ENCODE data around the gene GALNT2.
A peak's percentile ranks its signal among the peaks of the same experiment; 100 is the strongest.

Gene GALNT2

GRCh38 chr1:230119340-230119739 lies 52.3 kb downstream of the GALNT2 start:
- TF ChIP-seq CTCF (IDR thresholded peaks at IDR 0.05), result no peak
- no peak for TF ChIP-seq ZFX (IDR thresholded peaks at IDR 0.05; ENCODE audit: borderline replicate concordance)

GRCh38 chr1:230120289-230120920 lies 53.4 kb downstream of the GALNT2 start:
- H3K27ac ChIP-seq, result no peak overlapping the region

More at GRCh38 chr1:230119340-230119739, 52.3 kb downstream of the GALNT2 start:
- no peak overlapping the region for H3K27ac ChIP-seq

GRCh38 chr1:230120921-230121381 lies 53.9 kb downstream of the GALNT2 start:
- no peak for TF ChIP-seq ZFX (IDR thresholded peaks at IDR 0.05; ENCODE audit: borderline replicate concordance)
- peak; percentile 78 for TF ChIP-seq CTCF (IDR thresholded peaks at IDR 0.05)
- H3K27ac ChIP-seq, result no peak overlapping the region

More at GRCh38 chr1:230120289-230120920, 53.4 kb downstream of the GALNT2 start:
- TF ChIP-seq ZFX (IDR thresholded peaks at IDR 0.05; ENCODE audit: borderline replicate concordance) (no peak), CTCF (IDR thresholded peaks at IDR 0.05) (no peak)

- TF ChIP-seq CTCF (IDR thresholded peaks at IDR 0.05) (no peak), ZFX (IDR thresholded peaks at IDR 0.05; ENCODE audit: borderline replicate concordance) (no peak)
- no peak overlapping the region for H3K27ac ChIP-seq
Observed at GRCh38 chr1:230121950-230122349, 54.9 kb downstream of the GALNT2 start.

- TF ChIP-seq ZFX (IDR thresholded peaks at IDR 0.05; ENCODE audit: borderline replicate concordance) (no peak), CTCF (IDR thresholded peaks at IDR 0.05) (no peak)
- no peak overlapping the region for H3K27ac ChIP-seq
Observed at GRCh38 chr1:230122366-230123279, 55.6 kb downstream of the GALNT2 start.

GRCh38 chr1:230123280-230124185 lies 56.5 kb downstream of the GALNT2 start:
- TF ChIP-seq ZFX (IDR thresholded peaks at IDR 0.05; ENCODE audit: borderline replicate concordance), result no peak
- no peak for TF ChIP-seq CTCF (IDR thresholded peaks at IDR 0.05)
- H3K27ac ChIP-seq, result no peak overlapping the region
